K562 (cell line): ENCODE data around the gene SERINC3. TPM values are rescaled to one million over a fixed set of nuclear protein-coding genes. Genes with fewer than 3 reads are reported as not detected.

Source experiments
- ARID3B ChIP-seq: fragments of 250-450 bp; sonication (Bioruptor Pico); IDR thresholded peaks from 2 replicates; pipeline ENCODE4 v1.4.0; 2020; ENCODE audit warnings: borderline replicate concordance
- EP400 ChIP-seq: fragments of 450-650 bp; IDR thresholded peaks from 2 replicates; pipeline ENCODE4 v1.6.1; 2017; ENCODE audit warnings: antibody characterized with exemption, mild to moderate bottlenecking, moderate library complexity
- ETV1 ChIP-seq: fragments of 450-650 bp; conservative IDR thresholded peaks from 2 replicates; pipeline ENCODE4 v1.6.1; 2016; ENCODE audit warnings: missing genetic modification characterization, control low read depth, low read depth, missing compliant biosample characterization
- HCFC1 ChIP-seq: IDR thresholded peaks from 2 replicates; pipeline ENCODE4 v1.6.1; 2012; ENCODE audit warnings: low read depth, low read length, improper control_type of control experiment
- HNRNPK ChIP-seq: fragments of 200-400 bp; formaldehyde crosslinking; IDR thresholded peaks from one replicate; pipeline ENCODE4 v1.6.1; 2018; ENCODE audit warnings: mild to moderate bottlenecking, low read depth, low read length; ENCODE audit not compliant: poor library complexity, severe bottlenecking
- JUN ChIP-seq, 2 experiments: sonication (generic) in 1 of 2; formaldehyde crosslinking in 1 of 2; IDR thresholded peaks; 2 replicates each; pipeline versions ENCODE4 v1.6.1 to v1.8.0; 2012 to 2022; ENCODE audit warnings: borderline replicate concordance in 2 of 2, mild to moderate bottlenecking in 2 of 2, improper control_type of control experiment in 1 of 2, low read depth in 1 of 2, low read length in 1 of 2, missing genetic modification reagents in 1 of 2
- MEF2A ChIP-seq: IDR thresholded peaks from 2 replicates; pipeline ENCODE4 v1.6.1; 2011; ENCODE audit warnings: low read depth, mild to moderate bottlenecking, low read length, moderate library complexity; ENCODE audit not compliant: control insufficient read depth
- NCOA6 ChIP-seq: fragments of 450-650 bp; IDR thresholded peaks from 2 replicates; pipeline ENCODE4 v1.6.1; 2017; ENCODE audit warnings: mild to moderate bottlenecking
- PCBP1 ChIP-seq: fragments of 200-400 bp; formaldehyde crosslinking; IDR thresholded peaks from 2 replicates; pipeline ENCODE4 v1.6.1; 2018; ENCODE audit warnings: mild to moderate bottlenecking, low read depth, low read length; ENCODE audit not compliant: poor library complexity, severe bottlenecking
- PTBP1 ChIP-seq: fragments of 200-400 bp; formaldehyde crosslinking; IDR thresholded peaks from 2 replicates; pipeline ENCODE4 v1.6.1; 2017; ENCODE audit warnings: low read depth, low read length
- RFX5 ChIP-seq: IDR thresholded peaks from 2 replicates; pipeline ENCODE4 v1.6.1; 2011; ENCODE audit warnings: low read depth, mild to moderate bottlenecking, improper control_type of control experiment, low read length
- RFX7 ChIP-seq: fragments of 250-450 bp; sonication (Bioruptor Pico); IDR thresholded peaks from 2 replicates; pipeline ENCODE4 v1.5.1; 2021; ENCODE audit warnings: mild to moderate bottlenecking
- SMARCA4 ChIP-seq: fragments of 450-650 bp; IDR thresholded peaks from 2 replicates; pipeline ENCODE4 v1.6.1; 2016
- ZC3H8 ChIP-seq: fragments of 450-650 bp; IDR thresholded peaks from 2 replicates; pipeline ENCODE4 v1.6.1; 2017
- ZFPM2 ChIP-seq: fragments of 250-450 bp; sonication (Bioruptor Pico); IDR thresholded peaks from 2 replicates; pipeline ENCODE4 v1.5.1; 2022; ENCODE audit warnings: mild to moderate bottlenecking
- polyA plus RNA-seq, 8 experiments: library from polyadenylated mRNA; depleted of rRNA in 4 of 8; stranded (reverse) in 5 of 8; unstranded in 3 of 8; fragments of >200 nt; fragmentation: Nextera tagmentation in 2 of 8; fragmentation: Illumina TruSeq in 1 of 8; extraction: Ambion mirVana in 2 of 8; extraction: Trizol in 1 of 8; gene quantifications; 2 replicates each; pipeline versions ENCODE4 v1.2.1 to v1.2.3, GENCODE V29; 2011 to 2014; ENCODE audit warnings: inconsistent platforms in 1 of 8, missing spikeins in 1 of 8
- total RNA-seq, 7 experiments: library from RNA; depleted of rRNA in 6 of 7; stranded (reverse); fragments of >200 nt in 6 of 7; fragmentation: Illumina TruSeq in 2 of 7; extraction: Trizol in 2 of 7; gene quantifications; 2 replicates each; pipeline versions ENCODE4 v1.2.1 to v1.2.3, GENCODE V29; 2011 to 2021; ENCODE audit warnings: low replicate concordance in 1 of 7
- TF ChIP-seq, protein P1 (sequence below): fragments of 250-450 bp; sonication (Bioruptor Pico); IDR thresholded peaks from 2 replicates; pipeline ENCODE4 v1.5.0; 2020; ENCODE audit warnings: mild to moderate bottlenecking, borderline replicate concordance
- TF ChIP-seq, protein P2 (sequence below): sonication (generic); formaldehyde crosslinking; IDR thresholded peaks from 2 replicates; pipeline ENCODE4 v1.8.0; 2022; ENCODE audit warnings: mild to moderate bottlenecking, missing genetic modification reagents, borderline replicate concordance
- TF ChIP-seq, protein P3 (sequence below): fragments of 450-650 bp; formaldehyde crosslinking; IDR thresholded peaks from 2 replicates; pipeline ENCODE4 v1.4.0; 2022; ENCODE audit warnings: missing genetic modification characterization

The SERINC3 gene
- total and polyA plus RNA-seq, 9 of the 15 experiments (the other 6 are each of a cell fraction or from before 2014, with no cell fraction given): 24.7 to 107 (median 48.8) TPM

- TF ChIP-seq, protein P1, sequence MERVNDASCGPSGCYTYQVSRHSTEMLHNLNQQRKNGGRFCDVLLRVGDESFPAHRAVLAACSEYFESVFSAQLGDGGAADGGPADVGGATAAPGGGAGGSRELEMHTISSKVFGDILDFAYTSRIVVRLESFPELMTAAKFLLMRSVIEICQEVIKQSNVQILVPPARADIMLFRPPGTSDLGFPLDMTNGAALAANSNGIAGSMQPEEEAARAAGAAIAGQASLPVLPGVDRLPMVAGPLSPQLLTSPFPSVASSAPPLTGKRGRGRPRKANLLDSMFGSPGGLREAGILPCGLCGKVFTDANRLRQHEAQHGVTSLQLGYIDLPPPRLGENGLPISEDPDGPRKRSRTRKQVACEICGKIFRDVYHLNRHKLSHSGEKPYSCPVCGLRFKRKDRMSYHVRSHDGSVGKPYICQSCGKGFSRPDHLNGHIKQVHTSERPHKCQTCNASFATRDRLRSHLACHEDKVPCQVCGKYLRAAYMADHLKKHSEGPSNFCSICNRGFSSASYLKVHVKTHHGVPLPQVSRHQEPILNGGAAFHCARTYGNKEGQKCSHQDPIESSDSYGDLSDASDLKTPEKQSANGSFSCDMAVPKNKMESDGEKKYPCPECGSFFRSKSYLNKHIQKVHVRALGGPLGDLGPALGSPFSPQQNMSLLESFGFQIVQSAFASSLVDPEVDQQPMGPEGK (CRISPR knock-in tag): no peak
- TF ChIP-seq ZC3H8 (no peak), ZFPM2 (CRISPR knock-in tag) (no peak), ARID3B (no peak), NCOA6 (no peak), JUN (IDR thresholded peaks at IDR 0.05; ENCODE audit: borderline replicate concordance, low read depth, low read length) (peak; percentile 85), JUN (CRISPR knock-in tag; IDR thresholded peaks at IDR 0.05; ENCODE audit: borderline replicate concordance) (no peak), MEF2A (0 out of 2 replicates have a peak, but pooled peaks have one; percentile 33), PTBP1 (no peak), RFX7 (CRISPR knock-in tag) (no peak), RFX5 (no peak), EP400 (no peak), PCBP1 (no peak), HCFC1 (no peak), SMARCA4 (peak; percentile 70; the same call in 1 of the 2 replicates), ETV1 (tag) (no peak), HNRNPK (no peak)
- TF ChIP-seq, protein P2, sequence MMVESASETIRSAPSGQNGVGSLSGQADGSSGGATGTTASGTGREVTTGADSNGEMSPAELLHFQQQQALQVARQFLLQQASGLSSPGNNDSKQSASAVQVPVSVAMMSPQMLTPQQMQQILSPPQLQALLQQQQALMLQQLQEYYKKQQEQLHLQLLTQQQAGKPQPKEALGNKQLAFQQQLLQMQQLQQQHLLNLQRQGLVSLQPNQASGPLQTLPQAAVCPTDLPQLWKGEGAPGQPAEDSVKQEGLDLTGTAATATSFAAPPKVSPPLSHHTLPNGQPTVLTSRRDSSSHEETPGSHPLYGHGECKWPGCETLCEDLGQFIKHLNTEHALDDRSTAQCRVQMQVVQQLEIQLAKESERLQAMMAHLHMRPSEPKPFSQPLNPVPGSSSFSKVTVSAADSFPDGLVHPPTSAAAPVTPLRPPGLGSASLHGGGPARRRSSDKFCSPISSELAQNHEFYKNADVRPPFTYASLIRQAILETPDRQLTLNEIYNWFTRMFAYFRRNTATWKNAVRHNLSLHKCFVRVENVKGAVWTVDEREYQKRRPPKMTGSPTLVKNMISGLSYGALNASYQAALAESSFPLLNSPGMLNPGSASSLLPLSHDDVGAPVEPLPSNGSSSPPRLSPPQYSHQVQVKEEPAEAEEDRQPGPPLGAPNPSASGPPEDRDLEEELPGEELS (CRISPR knock-in tag): no peak
- TF ChIP-seq, protein P3, sequence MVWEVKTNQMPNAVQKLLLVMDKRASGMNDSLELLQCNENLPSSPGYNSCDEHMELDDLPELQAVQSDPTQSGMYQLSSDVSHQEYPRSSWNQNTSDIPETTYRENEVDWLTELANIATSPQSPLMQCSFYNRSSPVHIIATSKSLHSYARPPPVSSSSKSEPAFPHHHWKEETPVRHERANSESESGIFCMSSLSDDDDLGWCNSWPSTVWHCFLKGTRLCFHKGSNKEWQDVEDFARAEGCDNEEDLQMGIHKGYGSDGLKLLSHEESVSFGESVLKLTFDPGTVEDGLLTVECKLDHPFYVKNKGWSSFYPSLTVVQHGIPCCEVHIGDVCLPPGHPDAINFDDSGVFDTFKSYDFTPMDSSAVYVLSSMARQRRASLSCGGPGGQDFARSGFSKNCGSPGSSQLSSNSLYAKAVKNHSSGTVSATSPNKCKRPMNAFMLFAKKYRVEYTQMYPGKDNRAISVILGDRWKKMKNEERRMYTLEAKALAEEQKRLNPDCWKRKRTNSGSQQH (CRISPR knock-in tag): no peak
These were observed 31.4 kb upstream of the SERINC3 start (continued) for GRCh38 chr20:44552950-44553908.
